Measurements from ENCODE around the gene SYN1.

Gene SYN1

DNA sequence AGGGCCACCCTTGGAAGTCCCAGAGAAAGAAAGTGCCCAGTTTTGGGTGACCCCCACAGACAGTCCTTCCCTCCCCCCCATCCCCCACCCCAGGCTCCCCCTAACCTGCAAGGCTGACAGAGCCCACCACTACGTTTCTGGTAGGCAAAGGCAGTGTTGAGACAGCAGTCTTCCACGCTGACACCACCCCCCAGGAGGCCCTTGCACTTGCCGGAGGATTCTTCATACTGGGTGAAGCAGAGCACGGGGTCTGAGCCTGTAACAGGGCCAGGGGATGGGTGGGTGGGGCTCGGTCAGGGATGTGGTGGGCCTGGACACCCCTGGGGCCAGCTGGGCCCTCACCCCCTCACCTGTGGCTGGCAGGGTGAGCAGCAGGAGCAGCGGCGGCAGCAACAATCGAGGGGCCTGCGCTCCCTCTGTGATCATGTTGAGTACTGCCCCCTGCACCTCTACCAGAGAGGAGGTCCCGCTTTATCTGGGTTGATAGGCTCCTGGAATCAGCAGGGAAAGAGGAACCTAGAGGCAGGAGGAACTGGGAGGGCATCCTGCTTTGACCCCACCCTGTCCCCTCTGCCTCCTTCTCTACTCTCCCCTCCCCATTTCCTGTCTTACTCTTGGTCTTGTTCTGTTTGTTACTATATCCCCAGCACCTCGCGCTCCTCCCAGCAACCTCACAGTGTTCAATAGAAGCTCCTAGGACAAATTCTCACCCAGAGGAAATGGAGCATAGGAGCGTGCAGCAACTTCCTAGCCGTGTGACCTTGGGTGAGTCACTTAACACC is 10.0 kb upstream of the SYN1 start, which contains the start of gene CFP:
CFP (minus strand) TSS at position 512 of the 782 bp plus-strand sequence; CDS start at position 426, 86 bp downstream.
- Histone ChIP-seq H3K4me3 (ENCODE audit: insufficient read depth, low read length, poor library complexity, severe bottlenecking) (no peak within 1 kb of the TSS), H3K79me2 (ENCODE audit: insufficient read depth, low read length) (no peaks in the 10 kb centered on the region), H3F3A (ENCODE audit: insufficient read depth) (no peaks in the 10 kb centered on the region), H3K9ac (ENCODE audit: low read length) (no peak within 1 kb of the TSS), H3K4me2 (ENCODE audit: low read depth, low read length, poor library complexity, severe bottlenecking) (no peak within 1 kb of the TSS), H3K36me3 (ENCODE audit: low read length) (no peaks in the 10 kb centered on the region), H4K20me1 (ENCODE audit: low read depth, low read length) (no peaks in the 10 kb centered on the region), H3K9me3 (ENCODE audit: insufficient read depth, low read length) (no peaks in the 10 kb centered on the region), H2AFZ (ENCODE audit: low read depth, low read length, severe bottlenecking) (no peak within 1 kb of the TSS), H3K27ac (ENCODE audit: low read depth, low read length) (no peak within 1 kb of the TSS), H3K27me3 (ENCODE audit: low read length) (no peaks in the 10 kb centered on the region), H3K9me2 (replicated peaks; ENCODE audit: insufficient read depth, low read length) (no peaks in the 10 kb centered on the region)
- TF ChIP-seq, protein P1, sequence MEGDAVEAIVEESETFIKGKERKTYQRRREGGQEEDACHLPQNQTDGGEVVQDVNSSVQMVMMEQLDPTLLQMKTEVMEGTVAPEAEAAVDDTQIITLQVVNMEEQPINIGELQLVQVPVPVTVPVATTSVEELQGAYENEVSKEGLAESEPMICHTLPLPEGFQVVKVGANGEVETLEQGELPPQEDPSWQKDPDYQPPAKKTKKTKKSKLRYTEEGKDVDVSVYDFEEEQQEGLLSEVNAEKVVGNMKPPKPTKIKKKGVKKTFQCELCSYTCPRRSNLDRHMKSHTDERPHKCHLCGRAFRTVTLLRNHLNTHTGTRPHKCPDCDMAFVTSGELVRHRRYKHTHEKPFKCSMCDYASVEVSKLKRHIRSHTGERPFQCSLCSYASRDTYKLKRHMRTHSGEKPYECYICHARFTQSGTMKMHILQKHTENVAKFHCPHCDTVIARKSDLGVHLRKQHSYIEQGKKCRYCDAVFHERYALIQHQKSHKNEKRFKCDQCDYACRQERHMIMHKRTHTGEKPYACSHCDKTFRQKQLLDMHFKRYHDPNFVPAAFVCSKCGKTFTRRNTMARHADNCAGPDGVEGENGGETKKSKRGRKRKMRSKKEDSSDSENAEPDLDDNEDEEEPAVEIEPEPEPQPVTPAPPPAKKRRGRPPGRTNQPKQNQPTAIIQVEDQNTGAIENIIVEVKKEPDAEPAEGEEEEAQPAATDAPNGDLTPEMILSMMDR (IDR thresholded peaks at IDR 0.05; ENCODE audit: insufficient read depth, low read length, poor library complexity, severe bottlenecking) = no peak
- TF ChIP-seq EZH2phosphoT487 (conservative IDR thresholded peaks at IDR 0.05; ENCODE audit: low read length) = no peak

DNA sequence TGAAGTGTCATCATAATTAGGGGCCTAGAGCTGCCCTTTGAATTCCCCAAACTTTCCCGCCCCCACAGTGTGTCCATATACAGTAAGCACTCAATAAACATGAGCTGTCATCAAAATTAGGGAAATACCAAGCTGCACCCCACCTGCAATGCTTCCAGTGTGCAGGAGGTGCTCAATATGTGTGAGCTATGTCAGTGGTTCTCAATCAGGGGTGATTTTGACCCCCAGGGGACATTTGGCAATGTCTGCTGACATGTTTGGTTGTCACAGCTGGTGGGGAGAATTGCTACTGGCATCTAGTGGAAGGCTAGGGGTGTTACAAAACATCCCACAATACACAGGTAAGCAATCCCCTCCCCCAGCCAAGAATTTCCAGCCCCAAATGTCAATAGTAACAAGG is 9.3 kb upstream of the SYN1 start:
- H4K20me1 ChIP-seq (ENCODE audit: low read depth, low read length) = no peaks in the 10 kb centered on the region
- no peak overlapping the region for H2AFZ ChIP-seq (ENCODE audit: low read depth, low read length, severe bottlenecking)
- TF ChIP-seq, protein P1 (IDR thresholded peaks at IDR 0.05; ENCODE audit: insufficient read depth, low read length, poor library complexity, severe bottlenecking) = no peak
- TF ChIP-seq EZH2phosphoT487 (conservative IDR thresholded peaks at IDR 0.05; ENCODE audit: low read length) = no peak
- no peaks in the 10 kb centered on the region for H3F3A ChIP-seq (ENCODE audit: insufficient read depth)
- no peaks in the 10 kb centered on the region for H3K9me3 ChIP-seq (ENCODE audit: insufficient read depth, low read length)
- no peaks in the 10 kb centered on the region for H3K9me2 ChIP-seq (replicated peaks; ENCODE audit: insufficient read depth, low read length)
- no peaks in the 10 kb centered on the region for H3K36me3 ChIP-seq (ENCODE audit: low read length)
- no peak overlapping the region for H3K9ac ChIP-seq (ENCODE audit: low read length)
- no peak overlapping the region for H3K27ac ChIP-seq (ENCODE audit: low read depth, low read length)
- no peaks in the 10 kb centered on the region for H3K27me3 ChIP-seq (ENCODE audit: low read length)
- no peaks in the 10 kb centered on the region for H3K79me2 ChIP-seq (ENCODE audit: insufficient read depth, low read length)
- no peak overlapping the region for H3K4me3 ChIP-seq (ENCODE audit: insufficient read depth, low read length, poor library complexity, severe bottlenecking)
- H3K4me2 ChIP-seq (ENCODE audit: low read depth, low read length, poor library complexity, severe bottlenecking) = no peak overlapping the region

DNA sequence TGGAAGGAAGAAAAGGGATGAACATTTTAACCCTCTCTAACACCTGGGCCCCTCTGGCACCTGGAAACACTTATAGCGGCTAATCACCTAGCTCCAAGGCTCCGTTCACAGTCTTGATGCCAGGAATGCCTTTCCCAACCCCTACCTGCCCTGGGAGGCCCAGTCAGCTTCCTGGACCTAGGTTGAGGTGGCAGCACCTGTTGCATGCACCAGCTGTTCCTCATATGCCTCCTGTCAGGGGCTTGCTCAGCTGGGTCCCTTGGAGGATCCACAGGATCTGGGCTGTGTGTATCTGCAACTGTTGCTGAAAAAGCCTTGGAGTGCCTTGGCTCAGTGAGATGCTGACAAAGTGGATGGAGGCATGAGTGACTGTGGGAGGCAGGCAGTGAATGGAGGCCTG is 5.7 kb upstream of the SYN1 start:
- no peaks in the 10 kb centered on the region for H3K9me3 ChIP-seq (ENCODE audit: insufficient read depth, low read length)
- no peaks in the 10 kb centered on the region for H3K79me2 ChIP-seq (ENCODE audit: insufficient read depth, low read length)
- no peaks in the 10 kb centered on the region for H3F3A ChIP-seq (ENCODE audit: insufficient read depth)
- no peaks in the 10 kb centered on the region for H3K36me3 ChIP-seq (ENCODE audit: low read length)
- H4K20me1 ChIP-seq (ENCODE audit: low read depth, low read length) = no peaks in the 10 kb centered on the region
- no peaks in the 10 kb centered on the region for H3K27me3 ChIP-seq (ENCODE audit: low read length)
- H3K27ac ChIP-seq (ENCODE audit: low read depth, low read length) = no peak overlapping the region
- no peak overlapping the region for H3K9ac ChIP-seq (ENCODE audit: low read length)
- no peak for TF ChIP-seq EZH2phosphoT487 (conservative IDR thresholded peaks at IDR 0.05; ENCODE audit: low read length)
- no peak overlapping the region for H2AFZ ChIP-seq (ENCODE audit: low read depth, low read length, severe bottlenecking)
- no peak overlapping the region for H3K4me2 ChIP-seq (ENCODE audit: low read depth, low read length, poor library complexity, severe bottlenecking)
- H3K4me3 ChIP-seq (ENCODE audit: insufficient read depth, low read length, poor library complexity, severe bottlenecking) = no peak overlapping the region
- no peaks in the 10 kb centered on the region for H3K9me2 ChIP-seq (replicated peaks; ENCODE audit: insufficient read depth, low read length)

DNA sequence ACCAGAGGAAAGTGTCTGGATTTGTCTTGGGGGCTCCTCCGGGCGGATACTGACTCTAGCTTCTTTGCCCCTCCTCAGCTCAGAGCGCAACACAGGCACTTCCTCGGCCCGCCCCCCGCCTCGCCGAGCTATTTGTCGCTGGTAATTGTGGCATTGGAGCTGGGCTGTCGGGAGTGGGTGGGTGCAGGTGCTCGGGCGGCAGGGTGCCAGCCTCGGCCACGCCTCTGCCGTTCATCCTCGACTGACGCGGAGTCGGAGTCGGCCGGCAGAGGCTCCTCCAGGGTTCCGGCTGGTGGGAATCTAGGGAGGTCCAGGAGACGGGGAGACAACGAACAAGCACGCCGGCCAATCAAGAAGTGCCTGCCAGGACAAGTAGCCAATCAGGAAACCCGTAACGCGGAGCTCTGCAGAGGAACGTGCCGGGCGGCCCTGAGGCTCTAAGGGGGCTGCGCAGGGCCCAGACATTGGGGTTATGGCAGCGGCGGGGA is 3.9 kb upstream of the SYN1 start:
- H3K9ac ChIP-seq (ENCODE audit: low read length) = no peak overlapping the region
- H3K4me3 ChIP-seq (ENCODE audit: insufficient read depth, low read length, poor library complexity, severe bottlenecking) = no peak overlapping the region
- no peak overlapping the region for H3K27ac ChIP-seq (ENCODE audit: low read depth, low read length)
- H3K9me2 ChIP-seq (replicated peaks; ENCODE audit: insufficient read depth, low read length) = no peaks in the 10 kb centered on the region
- no peaks in the 10 kb centered on the region for H4K20me1 ChIP-seq (ENCODE audit: low read depth, low read length)
- H3K27me3 ChIP-seq (ENCODE audit: low read length) = no peaks in the 10 kb centered on the region
- H3F3A ChIP-seq (ENCODE audit: insufficient read depth) = no peaks in the 10 kb centered on the region
- H2AFZ ChIP-seq (ENCODE audit: low read depth, low read length, severe bottlenecking) = no peak overlapping the region
- H3K36me3 ChIP-seq (ENCODE audit: low read length) = no peaks in the 10 kb centered on the region
- TF ChIP-seq, protein P1 (IDR thresholded peaks at IDR 0.05; ENCODE audit: insufficient read depth, low read length, poor library complexity, severe bottlenecking) = no peak
- TF ChIP-seq EZH2phosphoT487 (conservative IDR thresholded peaks at IDR 0.05; ENCODE audit: low read length) = no peak
- no peaks in the 10 kb centered on the region for H3K9me3 ChIP-seq (ENCODE audit: insufficient read depth, low read length)
- no peaks in the 10 kb centered on the region for H3K79me2 ChIP-seq (ENCODE audit: insufficient read depth, low read length)
- H3K4me2 ChIP-seq (ENCODE audit: low read depth, low read length, poor library complexity, severe bottlenecking) = no peak overlapping the region

Data from SU-DHL-6 (cell line).